AG10803 (cell line): ENCODE data around the gene NEO1.

Experiments used
- DNase-seq: peaks from one replicate; pipeline ENCODE4 v3.0.0; 2010; ENCODE audit warnings: low read depth
- H3K4me3 ChIP-seq: 2 replicates; pipeline ENCODE4 v1.5.1; 2011; ENCODE audit warnings: mild to moderate bottlenecking, low read length, control low read depth
- TF ChIP-seq, protein P1 (sequence below): conservative IDR thresholded peaks from 2 replicates; pipeline ENCODE4 v1.5.1; 2011; ENCODE audit warnings: mild to moderate bottlenecking, low read length, control low read depth, inconsistent platforms

Gene NEO1

DNA sequence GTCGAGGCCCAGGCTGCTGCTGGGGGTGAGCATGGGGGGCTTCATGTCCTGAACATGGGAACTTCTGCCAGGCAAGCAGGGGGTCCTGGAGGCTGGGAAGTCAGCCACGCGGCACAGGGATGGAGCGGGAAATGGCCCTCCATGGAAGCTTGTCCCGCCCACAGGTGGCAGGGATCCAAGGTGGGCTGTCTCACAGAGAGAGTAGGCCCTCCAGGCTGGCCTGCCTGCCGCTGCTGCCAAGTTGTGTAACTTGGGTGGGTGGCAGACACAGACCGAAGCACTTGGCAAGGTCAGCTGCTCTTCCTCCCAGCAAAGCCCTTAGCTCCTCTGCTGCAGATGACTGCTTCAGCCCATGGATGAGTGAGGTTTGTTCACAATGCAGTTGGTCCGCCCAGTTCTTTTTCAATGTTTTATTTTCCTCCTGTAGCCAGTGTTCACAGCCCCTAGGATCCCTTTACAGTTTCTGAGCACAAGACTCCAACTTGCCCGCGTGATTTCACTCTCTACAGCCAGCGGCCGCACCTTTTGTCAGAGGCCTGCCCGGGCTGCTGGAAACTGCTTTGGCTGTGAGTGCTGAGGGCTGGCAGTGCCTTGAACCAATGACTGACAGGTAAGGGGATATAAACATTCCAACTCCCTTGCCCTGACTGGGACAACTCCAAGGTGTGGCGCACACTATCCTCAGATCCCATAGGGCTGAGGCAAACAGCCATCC is 289.8 kb downstream of the NEO1 start:
- no peak for DNase-seq
- TF ChIP-seq, protein P1, sequence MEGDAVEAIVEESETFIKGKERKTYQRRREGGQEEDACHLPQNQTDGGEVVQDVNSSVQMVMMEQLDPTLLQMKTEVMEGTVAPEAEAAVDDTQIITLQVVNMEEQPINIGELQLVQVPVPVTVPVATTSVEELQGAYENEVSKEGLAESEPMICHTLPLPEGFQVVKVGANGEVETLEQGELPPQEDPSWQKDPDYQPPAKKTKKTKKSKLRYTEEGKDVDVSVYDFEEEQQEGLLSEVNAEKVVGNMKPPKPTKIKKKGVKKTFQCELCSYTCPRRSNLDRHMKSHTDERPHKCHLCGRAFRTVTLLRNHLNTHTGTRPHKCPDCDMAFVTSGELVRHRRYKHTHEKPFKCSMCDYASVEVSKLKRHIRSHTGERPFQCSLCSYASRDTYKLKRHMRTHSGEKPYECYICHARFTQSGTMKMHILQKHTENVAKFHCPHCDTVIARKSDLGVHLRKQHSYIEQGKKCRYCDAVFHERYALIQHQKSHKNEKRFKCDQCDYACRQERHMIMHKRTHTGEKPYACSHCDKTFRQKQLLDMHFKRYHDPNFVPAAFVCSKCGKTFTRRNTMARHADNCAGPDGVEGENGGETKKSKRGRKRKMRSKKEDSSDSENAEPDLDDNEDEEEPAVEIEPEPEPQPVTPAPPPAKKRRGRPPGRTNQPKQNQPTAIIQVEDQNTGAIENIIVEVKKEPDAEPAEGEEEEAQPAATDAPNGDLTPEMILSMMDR, result no peak
- no peak overlapping the region for H3K4me3 ChIP-seq

DNA sequence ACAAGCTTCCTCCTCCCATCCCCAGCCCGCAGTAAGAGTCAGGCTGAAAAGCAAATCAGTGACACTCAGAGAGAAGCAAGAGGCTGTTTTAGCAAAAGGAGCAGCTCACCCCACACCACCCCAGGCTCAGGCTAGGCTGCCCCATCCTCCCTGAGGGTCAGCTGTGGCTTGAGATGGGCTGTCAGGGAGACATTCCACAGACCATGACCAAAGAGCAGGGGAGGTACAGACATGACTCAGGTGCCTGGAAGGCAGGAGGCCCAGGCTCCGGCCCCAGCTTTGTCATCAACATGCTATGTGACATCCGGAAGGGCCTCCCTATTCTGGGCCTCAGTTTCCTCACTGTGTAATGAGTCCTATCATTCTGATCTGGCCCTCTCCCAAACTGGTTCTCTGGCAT is 291.8 kb downstream of the NEO1 start:
- H3K4me3 ChIP-seq, result no peak overlapping the region
- TF ChIP-seq, protein P1, result no peak
- DNase-seq, result peak; percentile 3

DNA sequence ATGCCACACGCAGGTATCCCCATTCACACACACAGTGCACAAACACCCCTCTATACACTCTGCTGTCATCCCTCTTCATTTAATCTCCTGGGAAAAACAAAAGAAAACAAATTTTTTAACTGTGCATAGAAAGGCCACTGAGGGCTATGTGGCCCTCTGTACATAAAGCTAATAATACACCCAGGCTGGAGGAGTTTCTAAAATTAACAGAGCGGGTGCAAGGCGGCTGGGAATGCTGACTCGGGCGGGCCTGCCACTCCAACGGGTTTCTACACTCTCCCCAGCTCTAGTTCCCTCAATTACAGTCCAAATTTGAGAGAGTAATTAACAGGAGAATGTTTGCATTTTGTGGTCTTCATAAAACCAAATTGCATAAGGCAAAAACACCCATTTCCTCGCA is 293.4 kb downstream of the NEO1 start:
- TF ChIP-seq, protein P1, result no peak
- H3K4me3 ChIP-seq, result no peak overlapping the region
- no peak for DNase-seq

DNA sequence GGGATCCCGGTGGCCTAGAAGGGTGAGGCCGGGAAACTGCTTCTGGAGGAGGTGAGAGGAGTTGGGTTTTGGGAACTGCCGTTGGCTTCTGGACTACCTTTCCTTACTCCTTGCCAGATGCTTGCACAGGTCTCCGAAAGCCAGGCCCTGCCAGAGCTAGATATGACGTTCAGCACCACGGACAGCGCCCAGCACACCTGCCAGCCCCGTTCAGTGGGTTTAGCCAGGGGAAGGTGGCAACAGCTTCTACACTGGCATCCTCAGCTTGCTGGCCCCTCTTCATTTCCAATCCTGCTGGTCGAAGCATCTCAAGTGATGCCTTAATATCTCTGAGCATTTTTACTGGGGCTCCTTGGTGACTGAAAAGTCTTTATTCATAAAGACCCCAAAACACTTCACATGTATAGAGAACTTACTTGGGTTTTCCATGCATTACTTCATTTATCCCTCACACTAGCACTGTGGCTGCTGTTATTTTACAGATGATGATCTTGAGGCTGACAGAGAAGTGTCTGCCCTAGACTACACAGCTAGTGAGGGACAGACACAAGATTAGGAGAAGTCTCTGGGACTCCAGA is 294.6 kb downstream of the NEO1 start:
- TF ChIP-seq, protein P1, result no peak
- no peak for DNase-seq
- H3K4me3 ChIP-seq, result no peak overlapping the region

DNA sequence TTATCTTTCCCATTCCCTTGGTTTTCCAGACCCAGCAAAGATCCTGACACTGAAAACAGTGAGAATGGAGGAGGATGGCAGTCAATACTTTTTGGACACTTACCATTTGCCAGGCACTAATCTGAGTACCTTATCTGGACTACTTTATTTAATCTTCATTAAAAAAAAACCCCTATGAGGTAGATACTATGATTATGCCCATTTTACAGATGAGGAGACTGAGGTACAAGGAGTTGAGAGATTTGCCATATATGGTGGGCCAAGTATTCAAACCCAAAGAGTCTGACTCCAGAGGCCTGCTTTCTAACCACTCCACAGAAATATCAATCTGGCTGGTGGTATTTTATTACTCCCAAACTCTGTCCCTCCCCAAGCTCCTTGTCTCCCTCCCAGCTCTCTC is 296.9 kb downstream of the NEO1 start:
- no peak for DNase-seq
- TF ChIP-seq, protein P1, result no peak

DNA sequence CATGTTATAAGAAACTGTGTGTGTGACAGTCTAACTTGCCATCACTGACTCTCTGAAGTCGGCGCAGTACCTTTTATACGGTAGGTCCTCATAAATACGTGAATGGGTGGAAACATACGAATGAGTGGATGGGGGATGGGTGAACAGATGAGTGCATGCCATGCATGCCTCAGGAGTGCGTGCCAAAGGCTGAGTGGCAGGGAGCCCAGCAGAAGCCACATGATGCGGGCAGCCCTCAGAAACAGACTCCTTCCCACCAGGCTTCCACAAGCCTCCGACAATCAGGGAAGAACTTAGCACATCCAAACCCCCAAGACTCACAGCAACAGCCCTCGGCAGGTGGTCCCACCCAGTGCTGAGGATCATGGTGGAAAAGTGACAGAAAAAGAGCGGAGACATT is 299.8 kb downstream of the NEO1 start:
- TF ChIP-seq, protein P1, result no peak
- no peak overlapping the region for H3K4me3 ChIP-seq
- DNase-seq, result peak; percentile 27

More for the DNA sequence above, 296.9 kb downstream of the NEO1 start:
- no peak overlapping the region for H3K4me3 ChIP-seq

DNA sequence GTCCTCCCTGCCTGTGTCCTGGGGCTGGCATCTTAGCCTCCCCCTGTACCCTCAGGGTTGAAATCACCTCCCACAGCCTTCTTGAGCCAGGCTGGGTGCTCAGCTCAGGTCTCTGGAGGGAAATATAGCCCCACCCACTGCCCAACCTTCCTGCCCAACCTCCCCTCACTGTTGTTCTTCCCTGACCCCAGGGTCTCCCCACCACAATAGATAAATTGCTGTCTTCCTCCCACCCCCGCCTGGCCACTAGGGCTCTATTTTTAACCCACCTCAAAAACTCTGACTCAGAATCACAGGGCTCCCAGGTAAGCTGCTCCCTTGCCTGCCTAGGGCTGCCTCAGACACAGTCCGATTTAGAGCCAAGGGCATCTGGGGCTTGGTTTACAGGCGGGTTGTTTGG is 301.5 kb downstream of the NEO1 start:
- no peak overlapping the region for H3K4me3 ChIP-seq
- DNase-seq, result no peak
- TF ChIP-seq, protein P1, result no peak
